NB4 (cell line): ENCODE results near the gene WDR73.

Experiments
- CTCF ChIP-seq: IDR thresholded peaks from one replicate; pipeline ENCODE4 v1.5.1; 2012; ENCODE audit warnings: low read depth, low read length
- MYC ChIP-seq: IDR thresholded peaks from 2 replicates; pipeline ENCODE4 v1.6.1; 2011; ENCODE audit warnings: low read depth, low read length
- POLR2A ChIP-seq: IDR thresholded peaks from 2 replicates; pipeline ENCODE4 v1.6.1; 2011; ENCODE audit warnings: mild to moderate bottlenecking; ENCODE audit not compliant: insufficient read length; ENCODE audit errors: extremely low read depth
- TF ChIP-seq, protein P1 (sequence below): IDR thresholded peaks from 2 replicates; pipeline ENCODE4 v1.6.1; 2011; ENCODE audit warnings: low read depth, low read length

DNA sequence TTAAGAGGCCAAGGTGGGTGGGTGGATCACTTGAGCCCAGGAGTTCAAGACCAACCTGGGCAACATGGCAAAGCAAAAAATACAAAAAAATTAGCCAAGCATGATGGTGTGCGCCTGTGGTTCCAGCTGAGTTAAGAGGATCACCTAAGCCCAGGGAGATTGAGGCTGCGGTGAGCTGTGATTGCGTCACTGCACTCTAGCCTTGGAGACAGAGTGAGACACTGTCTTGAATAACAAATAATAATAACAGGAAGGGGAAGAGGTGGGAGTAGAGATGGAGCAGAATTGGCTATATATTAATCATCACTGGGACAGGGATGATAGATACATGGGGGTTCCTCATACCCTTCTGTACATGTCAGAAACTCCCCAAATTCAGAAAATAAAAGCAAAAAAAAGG is 27.7 kb upstream of the WDR73 start:
- TF ChIP-seq CTCF, result no peak
- TF ChIP-seq POLR2A, result no peak
- TF ChIP-seq MYC, result no peak
- TF ChIP-seq, protein P1, sequence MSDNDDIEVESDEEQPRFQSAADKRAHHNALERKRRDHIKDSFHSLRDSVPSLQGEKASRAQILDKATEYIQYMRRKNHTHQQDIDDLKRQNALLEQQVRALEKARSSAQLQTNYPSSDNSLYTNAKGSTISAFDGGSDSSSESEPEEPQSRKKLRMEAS, result no peak
